NCI-H345 (cell line): Measurements from ENCODE around the gene MMP3.
"Not testable (repeated sequence)": the region's sequence is repeated elsewhere in the genome, so short reads cannot be mapped to it uniquely, and the experiment has no call there.

ENCODE experiments used
- DNase-seq: peaks from one replicate; lab custom pipeline; 2025; lab: John Stamatoyannopoulos, UW

The MMP3 gene

GRCh38 chr11:102843489-102843888 lies at the start of gene MMP3:
TSS of gene MMP3 (minus strand) at chr11:102843609. CDS start at chr11:102843546, 63 bp downstream.
- DNase-seq: no peak

- DNase-seq: no peak
Measured at GRCh38 chr11:102891736-102892135, 48.3 kb upstream of the MMP3 start.

- no peak for DNase-seq
Measured at GRCh38 chr11:102886999-102887398, 43.6 kb upstream of the MMP3 start.

GRCh38 chr11:102883141-102883540 lies 39.7 kb upstream of the MMP3 start:
- DNase-seq: no peak

- no peak for DNase-seq
Measured at GRCh38 chr11:102882389-102883024, 39.1 kb upstream of the MMP3 start.

GRCh38 chr11:102879801-102880200 lies 36.4 kb upstream of the MMP3 start:
- no peak for DNase-seq

GRCh38 chr11:102878595-102878994 lies 35.2 kb upstream of the MMP3 start:
- no peak for DNase-seq

- DNase-seq: no peak
Measured at GRCh38 chr11:102874852-102875251, 31.4 kb upstream of the MMP3 start, which contains the start of gene MMP12. TSS of gene MMP12 (minus strand) at chr11:102874982. CDS start at chr11:102874937, 45 bp downstream.

- not testable (repeated sequence) for DNase-seq
Measured at GRCh38 chr11:102869354-102869964, 26.1 kb upstream of the MMP3 start.

- no peak for DNase-seq
Measured at GRCh38 chr11:102868339-102868738, 24.9 kb upstream of the MMP3 start.

GRCh38 chr11:102864724-102865123 lies 21.3 kb upstream of the MMP3 start:
- no peak for DNase-seq

GRCh38 chr11:102853956-102854355 lies 10.5 kb upstream of the MMP3 start:
- DNase-seq: no peak

- no peak for DNase-seq
Measured at GRCh38 chr11:102853055-102853454, 9.6 kb upstream of the MMP3 start.

- no peak for DNase-seq
Measured at GRCh38 chr11:102850973-102851745, 7.8 kb upstream of the MMP3 start.

GRCh38 chr11:102849311-102849710 lies 5.9 kb upstream of the MMP3 start:
- no peak for DNase-seq

GRCh38 chr11:102846292-102846691 lies 2.9 kb upstream of the MMP3 start:
- no peak for DNase-seq

GRCh38 chr11:102842930-102843329 lies 479 bp downstream of the MMP3 start:
- no peak for DNase-seq

- DNase-seq: peak; percentile 84
Measured at GRCh38 chr11:102840018-102840417, 3.4 kb downstream of the MMP3 start.

GRCh38 chr11:102837646-102838045 lies 5.8 kb downstream of the MMP3 start:
- DNase-seq: no peak

GRCh38 chr11:102837156-102837555 lies 6.3 kb downstream of the MMP3 start:
- no peak for DNase-seq

GRCh38 chr11:102836290-102836875 lies 7.0 kb downstream of the MMP3 start:
- DNase-seq: peak; percentile 57

- no peak for DNase-seq
Measured at GRCh38 chr11:102833731-102834130, 9.7 kb downstream of the MMP3 start.

GRCh38 chr11:102832612-102833011 lies 10.8 kb downstream of the MMP3 start:
- no peak for DNase-seq
